Renal cortical epithelial cell (primary cell): ENCODE measurements around the gene CLNS1A. TPM values are rescaled to one million over a fixed set of nuclear protein-coding genes. Genes with fewer than 3 reads are reported as not detected.
A peak's percentile ranks its signal among the peaks of the same experiment; 100 is the strongest.
"Not testable (repeated sequence)": the region's sequence is repeated elsewhere in the genome, so short reads cannot be mapped to it uniquely, and the experiment has no call there.

ENCODE experiments used
- DNase-seq: peaks from one replicate; pipeline ENCODE4 v3.0.0-alpha.2; 2011; ENCODE audit warnings: low read depth
- total RNA-seq: library from RNA; depleted of rRNA; stranded (reverse); fragments of >200 nt; gene quantifications from 2 replicates; pipeline ENCODE4 v1.2.3, GENCODE V29; 2014

The CLNS1A gene
- total RNA-seq, 1 donor from 2014 or later, result 183 TPM

GRCh38 chr11:77619576-77620198, 17.9 kb downstream of the CLNS1A start:
- DNase-seq, result peak; percentile 69

- DNase-seq, result peak; percentile 80
These were observed 19.7 kb downstream of the CLNS1A start for GRCh38 chr11:77617892-77618291.

GRCh38 chr11:77611921-77612320, 25.7 kb downstream of the CLNS1A start:
- no peak for DNase-seq

GRCh38 chr11:77609234-77609633, 28.4 kb downstream of the CLNS1A start:
- no peak for DNase-seq

- DNase-seq, result no peak
These were observed 33.3 kb downstream of the CLNS1A start for GRCh38 chr11:77604281-77604680.

GRCh38 chr11:77602381-77603088, 35.1 kb downstream of the CLNS1A start:
- DNase-seq, result peak; percentile 99

- DNase-seq, result no peak
These were observed 39.4 kb downstream of the CLNS1A start for GRCh38 chr11:77598195-77598594.

GRCh38 chr11:77596626-77597025, 41.0 kb downstream of the CLNS1A start:
- peak; percentile 33 for DNase-seq

- DNase-seq, result no peak
These were observed 43.7 kb downstream of the CLNS1A start for GRCh38 chr11:77593883-77594282.

- no peak for DNase-seq
These were observed 44.9 kb downstream of the CLNS1A start for GRCh38 chr11:77592727-77593126.

- peak; percentile 55 for DNase-seq
These were observed 47.3 kb downstream of the CLNS1A start for GRCh38 chr11:77590194-77590782.

GRCh38 chr11:77589521-77590193, 47.9 kb downstream of the CLNS1A start, which contains the start of gene AQP11:
TSS of gene AQP11 (plus strand) at chr11:77589953. CDS start at chr11:77589993, 40 bp downstream.
- peak; percentile 66 for DNase-seq

GRCh38 chr11:77589181-77589520, 48.4 kb downstream of the CLNS1A start:
- no peak for DNase-seq

GRCh38 chr11:77580712-77581337, 56.8 kb downstream of the CLNS1A start:
- no peak for DNase-seq

GRCh38 chr11:77575428-77575827, 62.2 kb downstream of the CLNS1A start:
- not testable (repeated sequence) for DNase-seq

GRCh38 chr11:77570896-77571295, 66.7 kb downstream of the CLNS1A start:
- not testable (repeated sequence) for DNase-seq

GRCh38 chr11:77569676-77570070, 67.9 kb downstream of the CLNS1A start:
- no peak for DNase-seq

- DNase-seq, result no peak
These were observed 68.5 kb downstream of the CLNS1A start for GRCh38 chr11:77568916-77569675.

- no peak for DNase-seq
These were observed 69.3 kb downstream of the CLNS1A start for GRCh38 chr11:77568306-77568705.
